GM18868 (cell line): Measurements from ENCODE around the gene COPG2.

Experiments
- ATAC-seq: cut with Tn5 transposase; IDR thresholded peaks from one replicate; pipeline ENCODE4 v1.9.1; 2021; ENCODE audit warnings: mild to moderate bottlenecking, moderate library complexity; ENCODE audit not compliant: unreplicated experiment

The COPG2 gene

DNA sequence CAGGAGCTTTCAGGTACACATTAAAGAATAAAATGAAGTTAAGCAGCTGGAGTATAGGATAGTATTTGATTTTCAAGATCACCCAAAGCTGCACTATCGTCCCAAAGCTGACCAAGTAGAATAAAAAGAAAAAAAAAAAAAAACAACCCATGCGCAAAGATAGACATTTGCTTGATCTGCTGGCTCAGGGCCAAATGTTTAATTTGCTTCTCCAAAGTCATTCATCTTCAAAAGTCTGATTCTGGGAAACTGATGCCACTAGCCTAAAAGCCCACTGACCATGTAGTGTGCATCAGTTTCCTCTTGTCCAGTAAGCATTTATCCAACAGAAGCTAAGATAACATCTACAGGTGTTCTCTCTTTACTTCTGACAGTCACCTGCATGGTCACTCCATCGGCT, 162.2 kb downstream of the COPG2 start:
- ATAC-seq = no peak

DNA sequence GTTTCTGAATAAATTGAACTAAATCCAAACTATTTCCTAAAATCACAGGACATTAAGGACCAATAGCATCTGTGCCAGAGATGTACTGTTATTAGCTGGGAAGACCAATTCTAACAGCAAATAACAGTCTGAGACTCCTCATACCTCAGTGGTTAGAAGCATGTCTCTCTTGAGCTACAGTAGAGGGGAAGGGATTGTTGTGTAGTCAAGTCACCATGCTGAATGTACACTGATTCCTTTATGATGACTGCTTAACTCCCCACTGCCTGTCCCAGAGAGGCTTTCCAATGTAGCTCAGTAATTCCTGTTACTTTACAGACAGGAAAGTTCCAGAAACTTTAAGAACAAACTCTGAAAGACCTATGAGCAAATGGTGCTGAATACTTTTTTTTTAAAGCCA, 162.8 kb downstream of the COPG2 start:
- ATAC-seq = no peak

DNA sequence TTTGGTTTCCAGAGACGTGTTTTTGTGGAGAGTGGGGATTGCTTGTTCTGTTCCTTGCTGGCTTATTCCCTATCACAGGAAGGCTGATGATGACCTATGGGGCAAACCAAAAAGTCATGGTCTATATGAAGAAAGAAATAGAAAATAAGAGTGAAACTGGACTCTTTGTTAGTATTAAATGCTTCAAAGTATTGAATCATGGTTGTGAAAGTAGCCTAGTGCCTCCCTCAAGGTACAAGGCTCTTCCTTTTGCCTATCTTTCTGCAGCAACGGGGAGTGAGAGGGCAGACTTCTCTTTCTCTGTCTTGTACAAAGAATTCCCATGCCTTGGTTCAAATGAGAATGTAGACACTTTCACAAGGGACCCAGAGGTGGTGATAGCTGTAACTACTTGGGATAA, 167.6 kb downstream of the COPG2 start:
- ATAC-seq = no peak

DNA sequence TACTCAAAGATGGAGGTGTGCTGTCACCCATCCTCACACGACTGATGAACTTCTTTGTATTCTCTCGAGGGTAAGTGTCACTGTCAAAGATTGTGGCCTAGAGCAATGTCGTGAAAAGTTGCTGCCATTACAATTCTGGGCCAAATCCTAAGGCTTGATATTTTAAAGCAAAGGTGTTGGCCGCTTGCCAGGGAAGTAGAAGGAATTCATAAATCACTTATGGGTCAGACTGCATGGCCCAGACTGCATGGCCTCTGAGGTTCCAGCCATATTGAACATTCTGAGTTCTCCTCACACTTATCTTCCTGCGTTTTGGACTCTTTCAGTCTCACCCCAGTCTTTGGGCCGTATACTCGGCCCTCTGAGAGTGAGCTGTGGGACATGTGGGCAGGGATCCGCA, 168.1 kb downstream of the COPG2 start:
- ATAC-seq = no peak

DNA sequence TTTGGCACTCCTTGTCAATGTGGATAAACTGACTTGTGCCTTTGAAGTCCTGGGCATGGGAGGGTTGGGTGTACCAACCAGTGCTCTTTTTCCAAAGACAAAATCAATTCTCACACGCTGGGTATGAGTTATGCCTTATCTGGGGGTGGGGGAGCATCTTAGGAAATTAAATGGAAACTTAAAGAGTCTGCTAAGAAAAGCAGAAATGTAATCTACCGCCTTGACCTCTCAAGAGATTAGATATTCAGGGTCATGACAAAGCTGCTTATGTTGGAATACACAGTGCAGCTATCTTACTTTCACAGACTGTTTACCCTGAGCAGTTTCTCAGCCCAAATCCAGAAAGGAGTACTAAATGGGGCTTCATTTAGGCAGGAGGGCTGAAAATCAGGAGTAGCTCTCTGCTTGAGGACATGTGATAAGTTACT, 174.1 kb downstream of the COPG2 start:
- ATAC-seq = no peak

DNA sequence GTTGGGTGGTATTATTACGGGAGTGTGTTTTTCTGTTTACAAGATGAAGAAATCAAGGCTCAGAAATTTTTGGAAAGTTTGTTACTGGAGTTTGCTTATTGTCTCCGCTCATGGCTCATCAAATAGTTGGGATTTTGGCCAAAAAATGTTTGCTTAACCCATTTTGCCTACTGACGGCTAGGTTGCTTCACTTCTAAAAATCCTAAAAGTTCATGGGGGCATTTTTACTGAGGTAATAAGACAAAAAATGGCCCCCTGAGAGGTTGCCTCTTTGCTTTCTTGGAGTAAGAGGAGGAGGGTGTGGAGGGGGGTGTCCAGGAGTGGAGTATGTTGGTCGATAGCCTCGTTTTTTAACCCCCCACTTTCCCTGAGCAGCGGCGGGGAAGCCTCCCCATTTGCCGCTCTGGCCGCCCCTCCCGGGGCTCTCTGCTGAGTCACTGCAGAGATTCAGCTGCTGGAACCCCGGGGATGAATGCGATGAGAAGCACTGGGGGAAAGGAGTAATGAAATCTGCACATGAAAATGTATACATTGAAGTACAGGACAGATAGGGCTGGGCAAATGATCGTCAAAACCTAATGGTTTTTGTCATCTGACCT, 175.2 kb downstream of the COPG2 start:
- ATAC-seq = no peak

DNA sequence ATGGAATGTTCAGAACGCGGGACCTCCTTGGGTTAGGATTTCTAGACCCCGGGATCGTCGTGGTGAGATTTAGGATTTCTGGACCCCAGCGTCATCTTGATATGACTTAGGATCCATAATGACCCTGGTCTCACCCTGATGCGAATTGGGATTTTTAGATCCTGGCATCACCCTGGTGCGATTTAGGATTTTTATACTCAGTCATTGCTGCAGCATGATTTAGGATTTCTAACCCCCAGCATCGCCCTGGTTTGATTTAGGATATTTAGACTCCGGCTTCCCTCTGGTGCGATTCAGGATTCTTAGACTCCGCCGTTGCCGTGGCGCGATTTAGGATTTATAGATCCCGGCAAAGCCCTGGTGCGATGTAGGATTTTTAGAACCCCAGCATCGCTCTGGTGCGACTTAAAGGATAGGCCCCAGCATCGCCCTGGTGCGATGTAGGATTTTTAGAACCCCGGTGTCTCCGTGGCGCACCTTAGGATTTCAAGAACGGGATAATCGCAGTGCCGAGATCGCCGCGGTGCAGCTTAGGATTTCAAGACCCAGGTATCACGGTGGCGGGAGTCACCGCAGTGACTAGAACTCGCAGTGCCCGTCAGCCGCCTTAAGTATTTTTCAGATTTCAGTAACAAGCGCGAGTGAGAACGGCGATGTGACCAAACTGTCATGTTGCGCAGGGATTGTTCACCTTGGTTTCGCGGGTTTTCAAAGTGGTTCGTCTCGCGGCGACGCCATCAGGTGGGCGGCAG, 175.8 kb downstream of the COPG2 start:
- ATAC-seq = no peak

DNA sequence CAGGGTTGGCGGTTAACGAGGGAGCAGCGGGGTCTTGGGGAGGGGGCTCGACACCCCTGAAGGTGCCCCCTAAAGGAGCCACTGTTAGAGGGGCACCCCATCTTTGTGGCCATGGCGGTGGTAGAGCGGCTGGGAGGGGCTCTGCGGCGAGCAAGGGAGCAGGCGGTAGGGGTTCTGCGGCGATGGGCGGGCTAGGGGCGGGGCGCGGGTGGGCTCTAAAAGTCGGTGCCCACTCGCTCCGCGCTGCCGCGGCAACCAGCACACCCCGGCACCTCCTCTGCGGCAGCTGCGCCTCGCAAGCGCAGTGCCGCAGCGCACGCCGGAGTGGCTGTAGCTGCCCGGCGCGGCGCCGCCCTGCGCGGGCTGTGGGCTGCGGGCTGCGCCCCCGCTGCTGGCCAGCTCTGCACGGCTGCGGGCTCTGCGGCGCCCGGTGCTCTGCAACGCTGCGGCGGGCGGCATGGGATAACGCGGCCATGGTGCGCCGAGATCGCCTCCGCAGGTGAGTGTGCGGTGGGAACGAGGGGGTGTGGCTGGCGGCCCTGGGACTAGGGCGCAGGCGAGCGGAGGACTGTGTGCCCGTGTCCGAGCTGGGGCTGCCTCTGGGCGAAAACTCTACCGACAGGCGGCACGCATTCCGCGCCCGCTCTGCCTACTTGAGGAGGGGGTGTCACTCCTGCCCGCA, 176.6 kb downstream of the COPG2 start, which contains the start of gene MEST:
Gene MEST (plus strand): TSS at position 245 of the 682 bp plus-strand sequence. CDS start 229 bp downstream, at position 474.
- no peak for ATAC-seq

DNA sequence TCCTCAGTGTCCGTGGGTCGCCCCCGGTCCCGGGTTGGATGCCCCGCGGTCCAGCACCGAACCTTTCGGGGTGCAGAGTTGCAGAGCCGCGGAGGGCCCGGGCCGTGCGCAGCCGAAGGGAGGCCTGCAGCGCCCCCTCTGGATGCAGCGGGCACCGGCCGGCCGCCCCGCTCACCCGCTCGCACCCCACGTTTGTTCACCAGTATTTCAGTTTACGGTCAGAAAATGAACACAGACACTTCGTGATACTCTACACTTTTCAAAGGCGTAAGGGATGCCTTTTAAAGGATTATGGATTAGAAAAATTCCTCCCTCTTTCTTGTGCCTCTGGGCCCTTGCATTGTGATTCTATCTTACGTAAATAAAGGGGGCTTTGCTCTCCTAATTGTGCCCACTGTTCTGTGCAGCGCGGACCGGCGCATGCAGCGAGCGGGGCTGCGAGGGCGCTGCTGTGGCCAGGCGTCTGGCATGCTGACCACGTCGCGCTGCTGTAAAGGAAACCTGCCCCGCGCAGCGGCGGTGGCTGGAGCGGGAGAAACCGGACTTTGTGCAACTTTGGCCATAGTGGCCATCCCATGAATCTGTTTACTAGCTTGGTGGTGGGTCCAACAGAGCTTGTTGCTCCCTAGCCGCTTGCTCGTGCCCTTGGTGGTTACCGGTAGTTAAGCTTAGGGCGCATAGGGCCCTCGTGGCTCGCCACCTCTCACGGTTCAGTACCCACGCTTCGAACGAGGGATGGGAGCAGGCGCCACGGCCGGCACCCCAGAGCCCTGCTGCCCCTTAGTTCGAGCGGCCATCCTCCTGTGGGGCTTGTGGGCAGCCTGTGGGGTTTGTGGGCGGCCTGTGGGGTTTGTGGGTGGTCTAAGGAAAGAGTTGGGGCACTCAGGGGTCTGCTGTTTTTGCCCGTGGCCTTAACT, 177.4 kb downstream of the COPG2 start:
- no peak for ATAC-seq

DNA sequence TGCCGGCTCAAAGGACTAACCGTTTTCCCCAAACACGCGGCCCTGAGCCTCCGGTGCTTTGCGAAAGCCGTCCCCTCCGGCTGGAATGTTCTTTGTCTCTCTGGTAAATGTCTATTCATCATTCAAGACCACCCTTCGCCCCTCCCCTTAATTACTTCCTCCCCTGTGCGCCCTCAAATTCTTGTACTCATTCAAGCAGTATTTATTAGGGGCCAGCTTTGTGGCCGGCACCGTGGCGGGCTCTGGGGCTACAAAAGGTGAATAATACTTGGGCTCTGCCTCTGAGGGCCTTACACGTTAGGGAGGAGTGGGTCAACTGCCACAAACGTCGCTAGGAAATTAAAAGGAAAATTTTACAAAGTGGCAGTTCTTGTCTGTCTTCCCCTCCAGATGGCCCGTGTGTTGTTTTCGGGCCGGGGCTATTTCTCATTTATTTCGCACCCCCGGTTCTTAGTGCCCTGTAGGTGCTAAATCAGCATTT, 178.2 kb downstream of the COPG2 start:
- no peak for ATAC-seq

DNA sequence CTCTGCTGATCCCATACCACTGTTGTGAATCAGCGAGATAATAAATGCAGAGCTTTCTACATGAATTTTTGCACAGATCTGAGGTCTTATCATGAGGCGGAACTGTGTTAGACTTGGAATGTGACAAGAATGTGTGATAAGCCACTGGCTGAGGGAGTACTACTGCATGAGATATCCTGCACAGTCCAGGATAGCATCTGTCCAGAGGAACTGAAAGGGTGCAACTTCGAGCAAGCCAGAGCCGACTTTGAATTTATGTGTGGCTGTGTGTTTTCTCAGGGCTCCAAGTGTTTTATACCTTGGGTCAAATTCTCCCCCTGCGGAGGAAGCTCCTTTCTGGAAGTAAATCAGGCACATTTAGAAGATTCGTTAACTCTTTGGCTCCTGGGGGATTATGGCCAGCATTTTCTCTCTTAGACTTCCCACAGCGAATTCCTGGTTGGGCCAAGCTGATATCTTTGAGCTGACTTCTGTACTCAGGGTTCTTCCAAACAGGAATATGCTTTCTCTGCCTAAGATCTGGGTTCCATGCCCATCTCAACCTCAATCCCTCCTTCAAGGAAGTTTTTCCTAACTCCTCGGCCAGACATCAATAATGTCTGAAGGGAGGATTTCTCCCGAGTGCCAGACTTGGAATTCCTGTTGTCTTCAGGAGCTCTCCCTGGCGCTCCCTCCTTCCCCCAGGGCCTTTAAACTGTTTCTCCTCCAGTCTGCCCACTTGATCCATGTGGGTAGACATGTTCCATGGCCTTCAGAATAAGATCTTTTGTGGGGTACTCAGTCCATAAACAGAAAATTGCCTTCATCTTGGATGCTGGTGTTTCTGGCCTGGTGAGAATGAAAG, 179.2 kb downstream of the COPG2 start:
- no peak for ATAC-seq

DNA sequence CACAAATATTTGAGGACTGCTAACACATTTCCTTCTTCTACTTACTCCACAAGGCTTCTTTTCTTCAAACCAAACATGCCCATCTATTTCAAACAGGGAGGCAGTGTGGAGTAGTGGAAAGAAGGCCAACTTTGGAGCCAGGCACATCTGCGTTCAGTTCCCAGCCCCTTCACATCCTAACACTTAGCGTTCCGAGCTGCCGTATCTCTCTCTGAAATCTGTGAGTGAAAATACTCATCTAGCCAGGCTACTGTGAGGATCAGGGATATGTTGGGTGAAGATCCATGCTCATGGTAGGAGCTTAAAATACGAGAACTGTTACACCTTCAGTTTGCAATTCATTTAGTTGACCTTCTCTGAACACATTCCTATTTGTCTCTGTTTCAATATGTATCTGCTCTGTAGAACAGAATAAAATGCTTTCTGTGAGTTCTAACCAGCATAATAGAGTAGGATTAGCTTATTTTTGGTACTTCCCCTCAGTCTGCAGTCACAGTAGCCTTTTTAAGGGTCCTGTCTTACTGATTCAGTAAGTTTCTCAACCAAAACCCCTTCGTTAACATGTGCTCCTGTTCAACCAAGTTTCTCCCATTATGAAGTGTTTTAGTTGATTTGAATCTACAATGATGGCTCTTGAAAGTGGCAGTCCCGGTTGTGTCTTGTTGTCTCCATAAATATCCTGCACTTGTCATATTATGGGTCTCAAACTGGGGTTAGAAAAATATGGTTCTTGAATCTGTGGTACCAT, 180.0 kb downstream of the COPG2 start:
- no peak for ATAC-seq

DNA sequence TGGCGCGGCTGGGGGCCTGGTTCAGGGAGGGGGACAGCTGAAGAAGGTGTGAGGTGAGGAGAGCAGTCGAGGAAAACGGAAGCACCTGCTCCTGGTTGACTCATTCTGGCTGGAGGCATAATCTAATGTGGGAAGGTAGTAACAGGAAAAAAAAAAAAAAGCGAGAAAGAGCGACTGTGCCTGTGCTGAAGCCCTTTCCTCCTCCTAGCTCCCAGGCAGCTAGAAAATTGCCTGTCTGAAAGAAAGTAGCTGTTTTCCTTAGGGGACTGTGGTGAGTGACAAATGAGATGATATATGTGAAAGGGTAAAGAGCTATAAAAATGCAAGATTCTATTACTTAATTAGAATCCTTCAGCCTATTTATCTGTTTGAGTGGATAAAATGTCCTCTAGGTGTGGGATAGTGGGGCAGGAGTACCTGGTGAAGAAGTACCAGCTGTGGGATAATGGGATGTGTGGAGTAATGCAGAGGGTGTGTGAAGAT, 181.6 kb downstream of the COPG2 start:
- ATAC-seq = no peak

DNA sequence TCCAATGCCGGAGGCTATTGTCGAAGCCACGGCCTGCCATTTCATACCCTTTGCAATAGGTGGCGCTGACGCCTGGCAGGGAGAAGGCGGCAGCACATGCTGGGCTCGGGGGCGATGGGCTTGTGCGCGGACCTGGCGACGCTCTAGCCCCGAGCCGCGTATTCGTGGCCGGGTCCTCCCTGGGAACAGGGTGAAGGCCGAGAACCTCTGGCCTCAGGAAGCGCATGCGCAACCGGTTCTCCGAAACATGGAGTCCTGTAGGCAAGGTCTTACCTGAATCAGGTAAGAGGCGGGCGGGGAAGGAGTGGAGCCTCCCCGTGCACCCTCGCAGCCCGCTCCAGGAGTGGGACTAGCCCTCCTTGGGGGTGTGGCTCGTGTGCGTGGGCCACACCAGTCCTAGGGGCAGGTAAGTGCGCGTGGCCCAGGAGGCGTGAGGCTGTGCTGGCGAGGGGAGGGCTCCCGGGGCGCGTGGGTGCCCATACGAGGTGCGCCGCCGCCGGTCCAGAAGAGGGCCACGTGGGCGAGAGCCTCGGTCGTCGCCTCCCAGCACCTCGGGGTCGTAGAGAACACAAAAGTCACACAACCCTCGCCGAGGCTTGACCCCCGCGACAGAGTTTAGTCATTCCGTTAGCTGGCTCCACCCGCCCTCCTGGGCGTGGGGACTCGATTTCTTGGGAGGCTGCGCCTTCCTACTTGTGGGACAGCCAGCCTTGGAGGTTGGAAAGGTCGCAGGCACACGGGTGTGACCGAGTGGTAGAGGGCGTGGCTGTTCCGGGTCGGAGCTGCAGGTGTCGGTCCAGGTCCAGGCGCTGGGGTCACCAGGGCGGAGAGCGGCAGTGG, 182.2 kb downstream of the COPG2 start:
- ATAC-seq = no peak

DNA sequence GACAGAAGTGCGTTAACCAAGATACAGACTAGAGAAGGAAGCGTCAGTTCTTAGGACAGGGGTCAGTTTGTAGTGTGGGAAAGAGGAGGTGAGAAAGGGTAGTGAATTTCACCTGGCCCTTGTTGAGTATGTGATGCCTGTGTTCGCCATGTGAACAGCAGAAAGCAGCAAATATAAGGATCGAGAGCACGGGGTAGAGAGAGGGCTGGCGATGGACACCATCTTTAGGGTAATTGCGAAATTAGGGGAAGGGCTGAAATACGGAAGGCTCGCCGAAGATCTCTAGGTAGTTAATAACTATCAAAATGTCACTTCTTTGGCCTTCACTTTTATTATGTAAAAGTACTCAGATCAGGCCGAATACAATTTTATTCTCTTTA, 182.8 kb downstream of the COPG2 start:
- ATAC-seq = no peak

DNA sequence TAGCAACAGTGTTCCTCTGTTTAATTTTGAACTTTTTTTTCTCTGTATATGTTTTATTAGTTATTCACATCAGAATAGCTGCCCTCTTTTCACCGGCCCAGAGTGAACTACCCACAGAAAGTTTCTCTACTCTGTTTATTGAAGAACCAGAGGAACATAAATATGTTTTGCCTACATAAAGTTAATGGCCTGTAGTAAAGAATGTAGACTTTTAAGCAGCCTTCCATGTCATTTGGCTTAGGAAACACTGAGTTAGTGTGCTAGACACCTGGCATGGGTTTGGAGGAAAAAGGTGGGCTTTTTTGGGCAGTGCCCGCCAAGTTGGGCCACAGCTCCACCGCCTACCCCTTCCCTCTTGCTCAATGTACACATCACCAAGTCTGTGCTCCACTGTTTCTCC, 185.5 kb downstream of the COPG2 start:
- ATAC-seq = no peak

DNA sequence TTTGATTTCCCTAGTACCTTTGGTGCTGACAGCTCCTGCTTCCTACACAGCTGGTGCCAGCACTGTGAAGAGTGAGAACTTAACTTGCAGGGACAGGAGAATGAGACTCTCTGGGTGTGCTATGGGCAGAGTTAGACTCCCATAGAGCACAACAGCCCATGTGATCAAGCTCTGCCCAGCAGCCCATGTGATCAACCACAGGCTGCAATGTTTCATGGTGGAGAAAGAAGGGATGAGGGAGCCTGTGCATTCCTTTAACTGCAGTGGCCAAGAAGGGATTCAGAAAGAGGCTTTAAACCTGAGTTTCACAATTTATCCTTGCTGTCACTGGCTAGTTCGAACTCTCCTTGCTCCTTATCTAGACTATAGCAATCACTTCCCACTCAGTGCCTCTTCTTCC, 186.7 kb downstream of the COPG2 start:
- ATAC-seq = no peak

DNA sequence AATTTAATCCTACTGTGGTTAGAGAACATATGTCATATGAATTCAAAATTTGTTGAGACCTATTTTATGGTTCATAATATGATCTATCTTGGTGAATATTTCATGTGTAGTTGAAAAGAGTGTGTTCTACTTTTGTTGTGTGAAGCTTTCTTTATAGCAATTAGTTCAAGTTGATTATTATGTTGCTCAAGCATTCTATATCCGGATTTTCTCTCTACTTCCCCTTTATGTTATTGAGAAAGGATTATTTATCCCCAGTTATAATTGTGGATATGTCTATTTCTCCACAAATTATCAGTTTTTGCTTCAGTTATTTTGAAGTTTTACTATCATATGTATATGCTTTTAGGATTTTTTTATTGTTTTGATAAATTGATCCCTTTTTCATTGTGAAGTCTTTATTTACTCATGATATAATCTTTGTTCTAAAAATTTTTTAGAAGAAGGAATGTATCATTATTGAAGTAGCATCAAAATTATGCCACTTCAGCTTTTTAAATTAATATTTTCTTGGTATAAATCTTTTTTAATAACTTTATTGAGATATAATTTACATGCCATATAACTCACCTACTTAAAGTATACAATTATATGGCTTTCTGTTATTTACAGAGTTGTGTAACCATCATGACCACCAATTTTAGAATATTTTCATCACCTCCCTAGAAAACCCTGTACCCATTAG, 188.7 kb downstream of the COPG2 start:
- no peak for ATAC-seq
